WTC11 (cell line): ENCODE results near the gene RGP1. TPM values are rescaled to one million over a fixed set of nuclear protein-coding genes. Genes with fewer than 3 reads are reported as not detected.

Experiments used
- ATF1 ChIP-seq: sonication (generic); formaldehyde crosslinking; IDR thresholded peaks from 2 replicates; pipeline ENCODE4 v1.8.1; 2023; ENCODE audit warnings: mild to moderate bottlenecking, moderate library complexity, missing genetic modification reagents
- ELF4 ChIP-seq: sonication (generic); formaldehyde crosslinking; IDR thresholded peaks from 2 replicates; pipeline ENCODE4 v1.8.1; 2022; ENCODE audit warnings: low read depth, mild to moderate bottlenecking, moderate library complexity, missing genetic modification reagents
- EMX1 ChIP-seq: fragments of 250-450 bp; sonication (Bioruptor Pico); IDR thresholded peaks from 2 replicates; pipeline ENCODE4 v1.8.0; 2021; ENCODE audit warnings: mild to moderate bottlenecking
- GABPB1 ChIP-seq: sonication (generic); formaldehyde crosslinking; IDR thresholded peaks from 2 replicates; pipeline ENCODE4 v1.8.1; 2023; ENCODE audit warnings: mild to moderate bottlenecking, missing genetic modification reagents
- JAZF1 ChIP-seq: fragments of 250-450 bp; sonication (Bioruptor Pico); IDR thresholded peaks from 2 replicates; pipeline ENCODE4 v1.9.0; 2021; ENCODE audit warnings: moderate library complexity, mild to moderate bottlenecking, inconsistent platforms
- KAT7 ChIP-seq: sonication (generic); formaldehyde crosslinking; IDR thresholded peaks from 2 replicates; pipeline ENCODE4 v1.8.1; 2023; ENCODE audit warnings: missing genetic modification reagents, mild to moderate bottlenecking, borderline replicate concordance
- NFE2L1 ChIP-seq: sonication (generic); formaldehyde crosslinking; IDR thresholded peaks from 2 replicates; pipeline ENCODE4 v1.8.1; 2023; ENCODE audit warnings: missing genetic modification reagents
- PRRX2 ChIP-seq: fragments of 250-450 bp; sonication (Bioruptor Pico); IDR thresholded peaks from 2 replicates; pipeline ENCODE4 v1.8.0; 2021; ENCODE audit warnings: mild to moderate bottlenecking
- SP1 ChIP-seq: sonication (generic); formaldehyde crosslinking; conservative IDR thresholded peaks from 2 replicates; pipeline ENCODE4 v1.8.1; 2022; ENCODE audit warnings: missing genetic modification reagents
- TEAD1 ChIP-seq: sonication (generic); formaldehyde crosslinking; IDR thresholded peaks from 2 replicates; pipeline ENCODE4 v1.8.0; 2022; ENCODE audit warnings: mild to moderate bottlenecking, missing genetic modification reagents
- TP53 ChIP-seq: sonication (generic); formaldehyde crosslinking; IDR thresholded peaks from 2 replicates; pipeline ENCODE4 v1.8.1; 2023; ENCODE audit warnings: mild to moderate bottlenecking, missing genetic modification reagents
- ZNF263 ChIP-seq: sonication (generic); formaldehyde crosslinking; IDR thresholded peaks from 2 replicates; pipeline ENCODE4 v1.8.1; 2022; ENCODE audit warnings: low read depth, mild to moderate bottlenecking, moderate library complexity, missing genetic modification reagents
- ZNF423 ChIP-seq: fragments of 250-450 bp; sonication (Bioruptor Pico); IDR thresholded peaks from 2 replicates; pipeline ENCODE4 v2.1.2; 2022; ENCODE audit warnings: mild to moderate bottlenecking, moderate library complexity
- total RNA-seq: library from RNA; stranded (reverse); gene quantifications from 3 replicates; pipeline ENCODE4 v1.2.3, GENCODE V29; 2021
- TF ChIP-seq, protein P1 (sequence below): fragments of 200-600 bp; IDR thresholded peaks from 2 replicates; pipeline ENCODE4 v1.8.0; 2022; ENCODE audit warnings: antibody characterized with exemption
- TF ChIP-seq, protein P2 (sequence below): sonication (generic); formaldehyde crosslinking; IDR thresholded peaks from 2 replicates; pipeline ENCODE4 v1.8.1; 2022; ENCODE audit warnings: mild to moderate bottlenecking, moderate library complexity, missing genetic modification reagents
- TF ChIP-seq, protein P3 (sequence below): sonication (generic); formaldehyde crosslinking; conservative IDR thresholded peaks from 2 replicates; pipeline ENCODE4 v1.8.1; 2022; ENCODE audit warnings: mild to moderate bottlenecking, missing genetic modification reagents
- TF ChIP-seq, protein P4 (sequence below): sonication (generic); formaldehyde crosslinking; IDR thresholded peaks from 2 replicates; pipeline ENCODE4 v1.8.1; 2022; ENCODE audit warnings: mild to moderate bottlenecking, missing genetic modification reagents, moderate library complexity, borderline replicate concordance
- TF ChIP-seq, protein P5 (sequence below): sonication (generic); formaldehyde crosslinking; IDR thresholded peaks from 2 replicates; pipeline ENCODE4 v1.8.1; 2022; ENCODE audit warnings: missing genetic modification reagents, borderline replicate concordance
- TF ChIP-seq, protein P6 (sequence below): sonication (generic); formaldehyde crosslinking; IDR thresholded peaks from 2 replicates; pipeline ENCODE4 v1.8.1; 2023; ENCODE audit warnings: mild to moderate bottlenecking, missing genetic modification reagents, borderline replicate concordance
- TF ChIP-seq, protein P7 (sequence below): sonication (generic); formaldehyde crosslinking; IDR thresholded peaks from 2 replicates; pipeline ENCODE4 v1.8.0; 2022; ENCODE audit warnings: missing genetic modification reagents
- TF ChIP-seq, protein P8 (sequence below): fragments of 250-450 bp; sonication (Bioruptor Pico); IDR thresholded peaks from 2 replicates; pipeline ENCODE4 v1.9.0; 2021; ENCODE audit warnings: mild to moderate bottlenecking, borderline replicate concordance

Gene RGP1
- total RNA-seq, 1 experiment from 2014 or later, result 30.0 TPM

DNA sequence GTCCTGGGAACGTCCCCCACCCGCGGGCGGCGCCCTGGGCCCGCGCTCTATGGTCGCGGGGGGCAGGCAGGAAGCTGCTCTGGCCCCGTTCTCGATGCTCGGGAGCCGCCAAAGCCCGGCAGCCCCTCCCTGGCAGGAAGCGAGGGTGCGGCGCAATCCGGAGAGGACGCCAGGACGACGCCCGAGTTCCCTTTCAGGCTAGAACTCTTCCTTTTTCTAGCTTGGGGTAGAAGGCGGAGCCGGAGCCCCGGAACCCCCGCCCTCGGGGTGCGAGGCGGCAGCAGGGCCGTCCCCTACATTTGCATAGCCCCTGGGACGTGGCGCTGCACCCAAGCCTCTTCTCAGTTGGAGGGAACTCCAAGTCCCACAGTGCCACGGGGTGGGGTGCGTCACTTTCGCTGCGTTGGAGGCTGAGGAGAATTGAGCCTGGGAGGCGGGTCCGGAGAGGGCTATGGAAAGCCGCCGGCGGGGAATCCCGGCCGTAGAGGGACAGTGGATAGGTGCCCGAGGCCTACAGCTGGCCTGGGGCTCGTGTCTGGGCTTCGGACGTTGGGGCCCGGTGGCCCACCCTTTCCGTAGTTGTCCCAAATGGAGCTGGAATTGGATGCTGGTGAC is 16.8 kb upstream of the RGP1 start, which contains the start of the genes CREB3 and TLN1 (continued):
- TF ChIP-seq, protein P1, sequence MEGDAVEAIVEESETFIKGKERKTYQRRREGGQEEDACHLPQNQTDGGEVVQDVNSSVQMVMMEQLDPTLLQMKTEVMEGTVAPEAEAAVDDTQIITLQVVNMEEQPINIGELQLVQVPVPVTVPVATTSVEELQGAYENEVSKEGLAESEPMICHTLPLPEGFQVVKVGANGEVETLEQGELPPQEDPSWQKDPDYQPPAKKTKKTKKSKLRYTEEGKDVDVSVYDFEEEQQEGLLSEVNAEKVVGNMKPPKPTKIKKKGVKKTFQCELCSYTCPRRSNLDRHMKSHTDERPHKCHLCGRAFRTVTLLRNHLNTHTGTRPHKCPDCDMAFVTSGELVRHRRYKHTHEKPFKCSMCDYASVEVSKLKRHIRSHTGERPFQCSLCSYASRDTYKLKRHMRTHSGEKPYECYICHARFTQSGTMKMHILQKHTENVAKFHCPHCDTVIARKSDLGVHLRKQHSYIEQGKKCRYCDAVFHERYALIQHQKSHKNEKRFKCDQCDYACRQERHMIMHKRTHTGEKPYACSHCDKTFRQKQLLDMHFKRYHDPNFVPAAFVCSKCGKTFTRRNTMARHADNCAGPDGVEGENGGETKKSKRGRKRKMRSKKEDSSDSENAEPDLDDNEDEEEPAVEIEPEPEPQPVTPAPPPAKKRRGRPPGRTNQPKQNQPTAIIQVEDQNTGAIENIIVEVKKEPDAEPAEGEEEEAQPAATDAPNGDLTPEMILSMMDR, result no peak
- no peak; the same call in 1 of the 2 replicates for TF ChIP-seq SP1 (CRISPR knock-in tag)
- TF ChIP-seq, protein P2, sequence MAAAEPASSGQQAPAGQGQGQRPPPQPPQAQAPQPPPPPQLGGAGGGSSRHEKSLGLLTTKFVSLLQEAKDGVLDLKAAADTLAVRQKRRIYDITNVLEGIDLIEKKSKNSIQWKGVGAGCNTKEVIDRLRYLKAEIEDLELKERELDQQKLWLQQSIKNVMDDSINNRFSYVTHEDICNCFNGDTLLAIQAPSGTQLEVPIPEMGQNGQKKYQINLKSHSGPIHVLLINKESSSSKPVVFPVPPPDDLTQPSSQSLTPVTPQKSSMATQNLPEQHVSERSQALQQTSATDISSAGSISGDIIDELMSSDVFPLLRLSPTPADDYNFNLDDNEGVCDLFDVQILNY (CRISPR knock-in tag), result peak; percentile 83
- no peak for TF ChIP-seq ZNF263 (CRISPR knock-in tag)
- TF ChIP-seq, protein P3, sequence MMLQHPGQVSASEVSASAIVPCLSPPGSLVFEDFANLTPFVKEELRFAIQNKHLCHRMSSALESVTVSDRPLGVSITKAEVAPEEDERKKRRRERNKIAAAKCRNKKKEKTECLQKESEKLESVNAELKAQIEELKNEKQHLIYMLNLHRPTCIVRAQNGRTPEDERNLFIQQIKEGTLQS (CRISPR knock-in tag), result no peak
- TF ChIP-seq, protein P4, sequence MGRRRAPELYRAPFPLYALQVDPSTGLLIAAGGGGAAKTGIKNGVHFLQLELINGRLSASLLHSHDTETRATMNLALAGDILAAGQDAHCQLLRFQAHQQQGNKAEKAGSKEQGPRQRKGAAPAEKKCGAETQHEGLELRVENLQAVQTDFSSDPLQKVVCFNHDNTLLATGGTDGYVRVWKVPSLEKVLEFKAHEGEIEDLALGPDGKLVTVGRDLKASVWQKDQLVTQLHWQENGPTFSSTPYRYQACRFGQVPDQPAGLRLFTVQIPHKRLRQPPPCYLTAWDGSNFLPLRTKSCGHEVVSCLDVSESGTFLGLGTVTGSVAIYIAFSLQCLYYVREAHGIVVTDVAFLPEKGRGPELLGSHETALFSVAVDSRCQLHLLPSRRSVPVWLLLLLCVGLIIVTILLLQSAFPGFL (CRISPR knock-in tag), result no peak; the same call in 1 of the 2 replicates
- TF ChIP-seq ELF4 (CRISPR knock-in tag), result no peak
- no peak for TF ChIP-seq TP53 (CRISPR knock-in tag)
- TF ChIP-seq TEAD1 (CRISPR knock-in tag), result peak; percentile 37; the same call in 1 of the 2 replicates
- TF ChIP-seq GABPB1, result peak; percentile 89
- TF ChIP-seq, protein P5, sequence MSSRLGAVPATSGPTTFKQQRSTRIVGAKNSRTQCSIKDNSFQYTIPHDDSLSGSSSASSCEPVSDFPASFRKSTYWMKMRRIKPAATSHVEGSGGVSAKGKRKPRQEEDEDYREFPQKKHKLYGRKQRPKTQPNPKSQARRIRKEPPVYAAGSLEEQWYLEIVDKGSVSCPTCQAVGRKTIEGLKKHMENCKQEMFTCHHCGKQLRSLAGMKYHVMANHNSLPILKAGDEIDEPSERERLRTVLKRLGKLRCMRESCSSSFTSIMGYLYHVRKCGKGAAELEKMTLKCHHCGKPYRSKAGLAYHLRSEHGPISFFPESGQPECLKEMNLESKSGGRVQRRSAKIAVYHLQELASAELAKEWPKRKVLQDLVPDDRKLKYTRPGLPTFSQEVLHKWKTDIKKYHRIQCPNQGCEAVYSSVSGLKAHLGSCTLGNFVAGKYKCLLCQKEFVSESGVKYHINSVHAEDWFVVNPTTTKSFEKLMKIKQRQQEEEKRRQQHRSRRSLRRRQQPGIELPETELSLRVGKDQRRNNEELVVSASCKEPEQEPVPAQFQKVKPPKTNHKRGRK (CRISPR knock-in tag), result no peak
- no peak for TF ChIP-seq PRRX2 (CRISPR knock-in tag)
- TF ChIP-seq ZNF423, result peak; percentile 49; the same call in 1 of the 2 replicates
- TF ChIP-seq, protein P6, sequence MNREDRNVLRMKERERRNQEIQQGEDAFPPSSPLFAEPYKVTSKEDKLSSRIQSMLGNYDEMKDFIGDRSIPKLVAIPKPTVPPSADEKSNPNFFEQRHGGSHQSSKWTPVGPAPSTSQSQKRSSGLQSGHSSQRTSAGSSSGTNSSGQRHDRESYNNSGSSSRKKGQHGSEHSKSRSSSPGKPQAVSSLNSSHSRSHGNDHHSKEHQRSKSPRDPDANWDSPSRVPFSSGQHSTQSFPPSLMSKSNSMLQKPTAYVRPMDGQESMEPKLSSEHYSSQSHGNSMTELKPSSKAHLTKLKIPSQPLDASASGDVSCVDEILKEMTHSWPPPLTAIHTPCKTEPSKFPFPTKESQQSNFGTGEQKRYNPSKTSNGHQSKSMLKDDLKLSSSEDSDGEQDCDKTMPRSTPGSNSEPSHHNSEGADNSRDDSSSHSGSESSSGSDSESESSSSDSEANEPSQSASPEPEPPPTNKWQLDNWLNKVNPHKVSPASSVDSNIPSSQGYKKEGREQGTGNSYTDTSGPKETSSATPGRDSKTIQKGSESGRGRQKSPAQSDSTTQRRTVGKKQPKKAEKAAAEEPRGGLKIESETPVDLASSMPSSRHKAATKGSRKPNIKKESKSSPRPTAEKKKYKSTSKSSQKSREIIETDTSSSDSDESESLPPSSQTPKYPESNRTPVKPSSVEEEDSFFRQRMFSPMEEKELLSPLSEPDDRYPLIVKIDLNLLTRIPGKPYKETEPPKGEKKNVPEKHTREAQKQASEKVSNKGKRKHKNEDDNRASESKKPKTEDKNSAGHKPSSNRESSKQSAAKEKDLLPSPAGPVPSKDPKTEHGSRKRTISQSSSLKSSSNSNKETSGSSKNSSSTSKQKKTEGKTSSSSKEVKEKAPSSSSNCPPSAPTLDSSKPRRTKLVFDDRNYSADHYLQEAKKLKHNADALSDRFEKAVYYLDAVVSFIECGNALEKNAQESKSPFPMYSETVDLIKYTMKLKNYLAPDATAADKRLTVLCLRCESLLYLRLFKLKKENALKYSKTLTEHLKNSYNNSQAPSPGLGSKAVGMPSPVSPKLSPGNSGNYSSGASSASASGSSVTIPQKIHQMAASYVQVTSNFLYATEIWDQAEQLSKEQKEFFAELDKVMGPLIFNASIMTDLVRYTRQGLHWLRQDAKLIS (CRISPR knock-in tag), result 0 out of 2 replicates have a peak, but pooled peaks have one; percentile 41
- no peak for TF ChIP-seq EMX1 (CRISPR knock-in tag)
- no peak for TF ChIP-seq ATF1 (CRISPR knock-in tag)
- TF ChIP-seq NFE2L1 (CRISPR knock-in tag), result no peak
- no peak for TF ChIP-seq JAZF1 (CRISPR knock-in tag)
- TF ChIP-seq KAT7 (CRISPR knock-in tag), result no peak
- TF ChIP-seq, protein P7, sequence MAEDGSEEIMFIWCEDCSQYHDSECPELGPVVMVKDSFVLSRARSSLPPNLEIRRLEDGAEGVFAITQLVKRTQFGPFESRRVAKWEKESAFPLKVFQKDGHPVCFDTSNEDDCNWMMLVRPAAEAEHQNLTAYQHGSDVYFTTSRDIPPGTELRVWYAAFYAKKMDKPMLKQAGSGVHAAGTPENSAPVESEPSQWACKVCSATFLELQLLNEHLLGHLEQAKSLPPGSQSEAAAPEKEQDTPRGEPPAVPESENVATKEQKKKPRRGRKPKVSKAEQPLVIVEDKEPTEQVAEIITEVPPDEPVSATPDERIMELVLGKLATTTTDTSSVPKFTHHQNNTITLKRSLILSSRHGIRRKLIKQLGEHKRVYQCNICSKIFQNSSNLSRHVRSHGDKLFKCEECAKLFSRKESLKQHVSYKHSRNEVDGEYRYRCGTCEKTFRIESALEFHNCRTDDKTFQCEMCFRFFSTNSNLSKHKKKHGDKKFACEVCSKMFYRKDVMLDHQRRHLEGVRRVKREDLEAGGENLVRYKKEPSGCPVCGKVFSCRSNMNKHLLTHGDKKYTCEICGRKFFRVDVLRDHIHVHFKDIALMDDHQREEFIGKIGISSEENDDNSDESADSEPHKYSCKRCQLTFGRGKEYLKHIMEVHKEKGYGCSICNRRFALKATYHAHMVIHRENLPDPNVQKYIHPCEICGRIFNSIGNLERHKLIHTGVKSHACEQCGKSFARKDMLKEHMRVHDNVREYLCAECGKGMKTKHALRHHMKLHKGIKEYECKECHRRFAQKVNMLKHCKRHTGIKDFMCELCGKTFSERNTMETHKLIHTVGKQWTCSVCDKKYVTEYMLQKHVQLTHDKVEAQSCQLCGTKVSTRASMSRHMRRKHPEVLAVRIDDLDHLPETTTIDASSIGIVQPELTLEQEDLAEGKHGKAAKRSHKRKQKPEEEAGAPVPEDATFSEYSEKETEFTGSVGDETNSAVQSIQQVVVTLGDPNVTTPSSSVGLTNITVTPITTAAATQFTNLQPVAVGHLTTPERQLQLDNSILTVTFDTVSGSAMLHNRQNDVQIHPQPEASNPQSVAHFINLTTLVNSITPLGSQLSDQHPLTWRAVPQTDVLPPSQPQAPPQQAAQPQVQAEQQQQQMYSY (CRISPR knock-in tag), result peak; percentile 72
- TF ChIP-seq, protein P8, sequence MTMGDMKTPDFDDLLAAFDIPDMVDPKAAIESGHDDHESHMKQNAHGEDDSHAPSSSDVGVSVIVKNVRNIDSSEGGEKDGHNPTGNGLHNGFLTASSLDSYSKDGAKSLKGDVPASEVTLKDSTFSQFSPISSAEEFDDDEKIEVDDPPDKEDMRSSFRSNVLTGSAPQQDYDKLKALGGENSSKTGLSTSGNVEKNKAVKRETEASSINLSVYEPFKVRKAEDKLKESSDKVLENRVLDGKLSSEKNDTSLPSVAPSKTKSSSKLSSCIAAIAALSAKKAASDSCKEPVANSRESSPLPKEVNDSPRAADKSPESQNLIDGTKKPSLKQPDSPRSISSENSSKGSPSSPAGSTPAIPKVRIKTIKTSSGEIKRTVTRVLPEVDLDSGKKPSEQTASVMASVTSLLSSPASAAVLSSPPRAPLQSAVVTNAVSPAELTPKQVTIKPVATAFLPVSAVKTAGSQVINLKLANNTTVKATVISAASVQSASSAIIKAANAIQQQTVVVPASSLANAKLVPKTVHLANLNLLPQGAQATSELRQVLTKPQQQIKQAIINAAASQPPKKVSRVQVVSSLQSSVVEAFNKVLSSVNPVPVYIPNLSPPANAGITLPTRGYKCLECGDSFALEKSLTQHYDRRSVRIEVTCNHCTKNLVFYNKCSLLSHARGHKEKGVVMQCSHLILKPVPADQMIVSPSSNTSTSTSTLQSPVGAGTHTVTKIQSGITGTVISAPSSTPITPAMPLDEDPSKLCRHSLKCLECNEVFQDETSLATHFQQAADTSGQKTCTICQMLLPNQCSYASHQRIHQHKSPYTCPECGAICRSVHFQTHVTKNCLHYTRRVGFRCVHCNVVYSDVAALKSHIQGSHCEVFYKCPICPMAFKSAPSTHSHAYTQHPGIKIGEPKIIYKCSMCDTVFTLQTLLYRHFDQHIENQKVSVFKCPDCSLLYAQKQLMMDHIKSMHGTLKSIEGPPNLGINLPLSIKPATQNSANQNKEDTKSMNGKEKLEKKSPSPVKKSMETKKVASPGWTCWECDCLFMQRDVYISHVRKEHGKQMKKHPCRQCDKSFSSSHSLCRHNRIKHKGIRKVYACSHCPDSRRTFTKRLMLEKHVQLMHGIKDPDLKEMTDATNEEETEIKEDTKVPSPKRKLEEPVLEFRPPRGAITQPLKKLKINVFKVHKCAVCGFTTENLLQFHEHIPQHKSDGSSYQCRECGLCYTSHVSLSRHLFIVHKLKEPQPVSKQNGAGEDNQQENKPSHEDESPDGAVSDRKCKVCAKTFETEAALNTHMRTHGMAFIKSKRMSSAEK (CRISPR knock-in tag), result no peak
